Fibroblast of pulmonary artery (primary cell): ENCODE data around the gene CSTA.
A peak's percentile ranks its signal among the peaks of the same experiment; 100 is the strongest.

Experiments
- DNase-seq: peaks from one replicate; pipeline ENCODE4 v3.0.0-alpha.2; 2010; ENCODE audit warnings: low read depth
- H3K4me3 ChIP-seq: replicated peaks from 2 replicates; pipeline ENCODE4 v1.5.1; 2011; ENCODE audit warnings: low read depth, mild to moderate bottlenecking, control low read depth, low read length, moderate library complexity
- TF ChIP-seq, protein P1 (sequence below): IDR thresholded peaks from 2 replicates; pipeline ENCODE4 v1.5.1; 2011; ENCODE audit warnings: mild to moderate bottlenecking, control low read depth, low read length, inconsistent platforms; ENCODE audit errors: missing control alignments

CSTA gene

DNA sequence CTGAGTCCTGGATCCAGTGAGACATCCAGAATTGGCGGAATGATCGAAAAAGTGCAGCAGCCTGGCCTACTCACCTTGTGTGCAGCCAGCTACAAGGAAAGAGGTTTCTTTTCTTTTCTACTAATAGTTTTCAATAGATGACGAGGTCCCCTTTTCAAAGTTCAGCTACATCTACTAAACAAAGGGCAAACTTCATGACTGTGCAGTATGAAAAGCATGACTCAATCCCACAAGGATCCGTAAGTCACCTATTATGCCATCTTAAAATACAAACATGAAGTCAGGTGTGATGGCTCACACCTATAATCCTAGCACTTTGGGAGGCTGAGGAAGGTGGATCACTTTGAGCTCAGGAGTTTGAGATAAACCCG lies 41.3 kb downstream of the CSTA start:
- H3K4me3 ChIP-seq: no peak overlapping the region
- TF ChIP-seq, protein P1, sequence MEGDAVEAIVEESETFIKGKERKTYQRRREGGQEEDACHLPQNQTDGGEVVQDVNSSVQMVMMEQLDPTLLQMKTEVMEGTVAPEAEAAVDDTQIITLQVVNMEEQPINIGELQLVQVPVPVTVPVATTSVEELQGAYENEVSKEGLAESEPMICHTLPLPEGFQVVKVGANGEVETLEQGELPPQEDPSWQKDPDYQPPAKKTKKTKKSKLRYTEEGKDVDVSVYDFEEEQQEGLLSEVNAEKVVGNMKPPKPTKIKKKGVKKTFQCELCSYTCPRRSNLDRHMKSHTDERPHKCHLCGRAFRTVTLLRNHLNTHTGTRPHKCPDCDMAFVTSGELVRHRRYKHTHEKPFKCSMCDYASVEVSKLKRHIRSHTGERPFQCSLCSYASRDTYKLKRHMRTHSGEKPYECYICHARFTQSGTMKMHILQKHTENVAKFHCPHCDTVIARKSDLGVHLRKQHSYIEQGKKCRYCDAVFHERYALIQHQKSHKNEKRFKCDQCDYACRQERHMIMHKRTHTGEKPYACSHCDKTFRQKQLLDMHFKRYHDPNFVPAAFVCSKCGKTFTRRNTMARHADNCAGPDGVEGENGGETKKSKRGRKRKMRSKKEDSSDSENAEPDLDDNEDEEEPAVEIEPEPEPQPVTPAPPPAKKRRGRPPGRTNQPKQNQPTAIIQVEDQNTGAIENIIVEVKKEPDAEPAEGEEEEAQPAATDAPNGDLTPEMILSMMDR: no peak
- no peak for DNase-seq

DNA sequence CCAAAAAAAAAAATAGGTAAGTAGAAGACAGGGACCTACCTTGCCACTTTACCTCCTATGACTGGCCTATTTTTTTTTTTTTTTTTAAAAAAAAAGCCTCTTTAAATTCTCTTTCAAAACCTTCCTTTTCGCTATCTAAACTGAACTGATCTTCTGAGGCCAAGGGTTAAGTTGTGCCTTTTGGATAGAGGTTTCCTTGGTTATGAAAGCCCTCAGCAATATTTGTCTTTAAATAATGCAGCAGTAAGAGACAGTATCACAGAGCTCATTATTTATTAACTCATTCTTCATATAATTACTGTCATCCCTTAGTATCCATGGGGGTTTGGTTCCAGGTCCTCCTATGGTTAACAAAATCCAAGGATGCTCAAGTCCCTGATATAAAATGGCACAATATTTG lies 49.0 kb downstream of the CSTA start:
- TF ChIP-seq, protein P1: no peak
- DNase-seq: no peak
- no peak overlapping the region for H3K4me3 ChIP-seq

DNA sequence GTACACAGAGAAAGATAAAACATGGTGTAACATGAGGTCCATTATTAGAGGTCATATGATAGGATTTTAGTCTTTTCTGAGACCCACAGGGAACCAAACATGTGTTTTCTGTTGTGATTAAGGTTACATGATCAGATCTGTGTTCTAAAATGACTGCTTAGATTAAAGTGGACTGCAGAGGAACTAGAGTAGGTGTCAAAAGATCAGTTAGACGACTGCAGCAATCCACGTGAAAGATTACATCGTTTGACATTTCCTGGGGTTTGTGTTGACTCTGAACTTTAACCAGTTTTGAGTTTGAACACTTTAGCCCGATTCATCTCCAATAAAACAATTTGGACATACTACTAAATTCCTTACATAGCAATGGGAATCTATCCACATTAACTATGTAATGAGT lies 52.9 kb downstream of the CSTA start:
- TF ChIP-seq, protein P1: no peak
- H3K4me3 ChIP-seq: no peak overlapping the region
- no peak for DNase-seq

DNA sequence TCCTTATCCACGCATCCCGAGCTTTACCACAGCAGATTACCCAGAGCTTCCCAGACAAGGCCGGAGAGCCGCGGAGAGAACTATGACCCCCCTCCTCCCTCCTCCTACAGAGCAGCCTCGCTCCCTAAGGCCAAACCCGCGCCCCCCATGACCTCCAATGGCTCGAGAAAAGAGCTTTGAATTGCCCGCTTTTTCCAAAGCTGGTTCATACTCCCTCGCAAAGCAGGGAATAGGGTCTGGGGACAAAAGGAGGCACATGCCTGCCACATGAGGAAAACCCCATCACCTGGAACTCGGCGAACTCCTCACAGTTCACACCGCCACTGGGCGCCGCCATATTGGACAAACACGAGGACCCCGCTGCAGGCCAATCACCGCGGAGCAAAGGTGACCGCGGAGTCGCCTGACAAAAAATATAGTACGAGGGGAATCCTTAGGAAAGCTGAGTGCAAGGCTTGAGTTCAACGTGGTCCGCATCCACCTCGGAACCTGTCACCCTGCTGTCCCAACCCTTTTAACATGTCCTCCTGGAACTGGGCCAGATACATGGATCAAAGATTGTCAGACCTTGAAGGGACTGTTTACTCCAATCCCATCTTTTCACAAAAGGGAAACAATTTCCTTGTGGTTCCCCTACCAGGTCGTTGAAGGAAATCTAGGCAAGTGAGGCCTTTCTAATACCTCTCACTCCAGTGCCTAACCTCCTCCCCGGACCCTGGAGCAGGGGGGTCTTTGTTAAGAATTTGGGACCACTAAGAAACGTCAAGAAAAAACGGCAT lies 58.0 kb downstream of the CSTA start, which contains the start of gene MIX23:
Gene MIX23, minus strand, starts transcription at position 344 of the 779 bp plus-strand sequence. Its CDS starts 7 bp downstream, at position 337.
- TF ChIP-seq, protein P1: no peak

DNA sequence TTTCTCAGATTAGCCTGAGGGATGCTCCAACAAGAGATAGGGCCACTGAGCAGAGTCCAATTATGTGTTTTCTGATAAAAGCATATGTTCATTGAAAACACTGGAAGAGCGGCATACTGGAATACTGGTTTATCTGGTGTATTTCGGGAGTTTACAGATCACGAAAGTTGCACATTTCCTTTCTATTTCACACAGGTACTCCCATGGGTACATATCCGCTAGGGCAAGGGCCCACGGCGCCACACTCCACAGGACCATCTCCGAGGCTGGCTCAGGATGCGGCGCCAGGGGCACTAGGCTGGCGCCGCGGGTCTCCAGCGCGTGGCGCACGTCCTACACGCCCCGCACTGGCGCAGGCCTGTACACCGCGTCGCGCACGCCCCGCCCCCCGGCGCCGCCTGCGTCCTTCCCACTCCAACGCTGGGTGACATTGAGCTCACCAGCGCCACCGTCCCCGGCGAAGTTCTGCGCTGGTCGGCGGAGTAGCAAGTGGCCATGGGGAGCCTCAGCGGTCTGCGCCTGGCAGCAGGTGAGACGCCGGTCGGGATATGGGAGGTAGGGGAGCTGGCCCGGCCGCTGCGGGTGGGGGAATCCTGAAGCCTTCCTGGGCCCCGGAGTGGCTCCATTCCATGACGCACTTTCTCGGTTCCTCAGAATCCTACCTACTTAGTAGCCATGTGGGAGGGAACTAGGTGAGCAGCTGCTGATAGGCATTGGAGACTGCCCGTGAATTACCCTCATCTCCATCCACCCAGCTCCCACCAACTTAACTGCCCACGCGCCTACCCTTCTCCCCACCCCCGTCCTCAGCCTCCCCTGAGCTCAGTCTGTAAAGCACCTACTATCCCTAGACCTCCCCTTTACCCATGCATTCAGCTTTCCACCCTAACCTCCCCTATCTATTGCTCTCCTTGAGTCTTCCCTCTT lies 59.0 kb downstream of the CSTA start, which contains the start of gene FAM162A:
Gene FAM162A, plus strand, starts transcription at position 412 of the 927 bp plus-strand sequence. Its CDS starts 84 bp downstream, at position 496.
- DNase-seq: peak; percentile 82
- TF ChIP-seq, protein P1: peak; percentile 33
- H3K4me3 ChIP-seq: peak within 1 kb of the TSS; percentile 99

More for the DNA sequence above, 58.0 kb downstream of the CSTA start, which contains the start of gene MIX23:
- peak; percentile 80 for DNase-seq
- peak within 1 kb of the TSS; percentile 99 for H3K4me3 ChIP-seq

DNA sequence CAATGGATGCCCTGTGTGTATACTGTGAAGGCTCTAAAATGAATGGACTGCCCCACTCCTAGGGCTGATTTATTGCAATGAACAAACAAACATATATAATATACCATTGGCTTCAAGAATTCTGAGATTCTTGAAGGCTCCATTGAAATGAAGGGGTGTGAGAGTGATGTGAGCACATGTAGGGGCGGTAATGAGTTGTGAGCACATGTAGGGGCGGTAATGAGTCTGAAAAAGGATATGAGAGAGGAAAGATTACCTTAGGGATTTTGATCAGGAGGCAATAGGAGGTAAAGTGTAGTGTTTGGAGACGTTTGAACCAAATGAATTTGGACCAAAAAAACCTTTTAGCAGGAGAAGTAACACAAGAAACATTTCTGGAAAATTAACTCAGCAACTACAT lies 62.7 kb downstream of the CSTA start:
- TF ChIP-seq, protein P1: no peak

More for the DNA sequence above, 62.7 kb downstream of the CSTA start:
- no peak overlapping the region for H3K4me3 ChIP-seq
- no peak for DNase-seq
